ENCODE data around the gene GLE1.
A peak's percentile ranks its signal among the peaks of the same experiment; 100 is the strongest.

GLE1 gene

GRCh38 chr9:128504485-128505413, at the start of gene GLE1:
GLE1 (plus strand) TSS chr9:128504719; CDS start chr9:128504806, 87 bp downstream.
- peak; percentile 89 for DNase-seq (ENCODE audit: low spot score)

- DNase-seq (ENCODE audit: low spot score): no peak
These were observed 49.5 kb upstream of the GLE1 start for GRCh38 chr9:128454991-128455390.

GRCh38 chr9:128455849-128456612, 48.5 kb upstream of the GLE1 start, which contains the start of gene ODF2:
ODF2 (plus strand) TSS chr9:128456006; CDS start chr9:128456092, 86 bp downstream.
- peak; percentile 96 for DNase-seq (ENCODE audit: low spot score)

- peak; percentile 55 for DNase-seq (ENCODE audit: low spot score)
These were observed 47.9 kb upstream of the GLE1 start for GRCh38 chr9:128456613-128457061.

GRCh38 chr9:128457207-128457606, 47.3 kb upstream of the GLE1 start:
- no peak for DNase-seq (ENCODE audit: low spot score)

- no peak for DNase-seq (ENCODE audit: low spot score)
These were observed 45.5 kb upstream of the GLE1 start for GRCh38 chr9:128459011-128459410.

GRCh38 chr9:128469070-128469469, 35.4 kb upstream of the GLE1 start:
- DNase-seq (ENCODE audit: low spot score): no peak

GRCh38 chr9:128470560-128470959, 34.0 kb upstream of the GLE1 start:
- no peak for DNase-seq (ENCODE audit: low spot score)

GRCh38 chr9:128473104-128473503, 31.4 kb upstream of the GLE1 start:
- DNase-seq (ENCODE audit: low spot score): no peak

GRCh38 chr9:128475867-128476266, 28.7 kb upstream of the GLE1 start:
- no peak for DNase-seq (ENCODE audit: low spot score)

GRCh38 chr9:128479262-128479661, 25.3 kb upstream of the GLE1 start:
- no peak for DNase-seq (ENCODE audit: low spot score)

GRCh38 chr9:128481561-128481960, 23.0 kb upstream of the GLE1 start:
- DNase-seq (ENCODE audit: low spot score): no peak

GRCh38 chr9:128482186-128482585, 22.3 kb upstream of the GLE1 start:
- DNase-seq (ENCODE audit: low spot score): no peak

GRCh38 chr9:128484686-128485413, 19.7 kb upstream of the GLE1 start:
- no peak for DNase-seq (ENCODE audit: low spot score)

- DNase-seq (ENCODE audit: low spot score): no peak
These were observed 19.1 kb upstream of the GLE1 start for GRCh38 chr9:128485414-128485855.

- DNase-seq (ENCODE audit: low spot score): no peak
These were observed 18.3 kb upstream of the GLE1 start for GRCh38 chr9:128486201-128486600.

- DNase-seq (ENCODE audit: low spot score): no peak
These were observed 11.1 kb upstream of the GLE1 start for GRCh38 chr9:128493424-128493823.

GRCh38 chr9:128494108-128494745, 10.3 kb upstream of the GLE1 start:
- no peak for DNase-seq (ENCODE audit: low spot score)

GRCh38 chr9:128494746-128495129, 9.8 kb upstream of the GLE1 start:
- DNase-seq (ENCODE audit: low spot score): no peak

- no peak for DNase-seq (ENCODE audit: low spot score)
These were observed 9.2 kb upstream of the GLE1 start for GRCh38 chr9:128495296-128495695.

GRCh38 chr9:128495804-128496417, 8.6 kb upstream of the GLE1 start:
- no peak for DNase-seq (ENCODE audit: low spot score)
